Lung microvascular endothelial cell (primary cell): Measurements from ENCODE around the gene HP. TPM values are rescaled to one million over a fixed set of nuclear protein-coding genes. Genes with fewer than 3 reads are reported as not detected.
"Not testable (repeated sequence)": the region's sequence is repeated elsewhere in the genome, so short reads cannot be mapped to it uniquely, and the experiment has no call there.

Source experiments
- DNase-seq, 2 donors: peaks; one replicate each; pipeline versions ENCODE4 v3.0.0 to v3.0.0-alpha.2; 2010; ENCODE audit warnings: low read depth in 2 of 2
- total RNA-seq: library from RNA; depleted of rRNA; stranded (reverse); fragments of >200 nt; gene quantifications from 2 replicates; pipeline ENCODE4 v1.2.1, GENCODE V29; 2014

HP gene
- total RNA-seq, 1 donor from 2014 or later: 0.20 TPM

DNA sequence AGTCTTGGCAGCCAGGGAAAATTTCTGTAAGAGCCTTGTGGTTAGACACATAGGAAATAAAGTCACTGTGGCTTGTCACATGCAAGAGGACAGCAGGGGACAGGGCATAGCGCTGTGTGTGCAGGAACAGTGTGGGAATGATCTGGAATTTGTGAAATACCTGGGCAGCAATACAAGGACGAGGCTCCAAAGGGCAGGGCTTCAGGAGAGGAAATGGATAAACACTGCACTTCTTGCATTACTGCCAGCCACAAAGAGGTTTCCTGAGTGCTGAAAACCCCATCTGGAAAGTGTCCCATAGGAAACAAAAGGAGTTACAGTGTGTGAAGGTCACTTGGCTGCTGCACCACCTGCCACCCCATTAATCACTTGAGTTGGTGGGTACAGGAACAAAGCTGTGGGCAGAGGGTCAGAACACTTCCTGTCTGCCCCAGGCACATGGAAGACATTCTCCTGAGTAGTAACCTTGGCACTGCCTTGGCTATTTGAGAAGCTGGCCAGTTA, 12.1 kb upstream of the HP start:
- peak; percentile 4 to 39 for DNase-seq

DNA sequence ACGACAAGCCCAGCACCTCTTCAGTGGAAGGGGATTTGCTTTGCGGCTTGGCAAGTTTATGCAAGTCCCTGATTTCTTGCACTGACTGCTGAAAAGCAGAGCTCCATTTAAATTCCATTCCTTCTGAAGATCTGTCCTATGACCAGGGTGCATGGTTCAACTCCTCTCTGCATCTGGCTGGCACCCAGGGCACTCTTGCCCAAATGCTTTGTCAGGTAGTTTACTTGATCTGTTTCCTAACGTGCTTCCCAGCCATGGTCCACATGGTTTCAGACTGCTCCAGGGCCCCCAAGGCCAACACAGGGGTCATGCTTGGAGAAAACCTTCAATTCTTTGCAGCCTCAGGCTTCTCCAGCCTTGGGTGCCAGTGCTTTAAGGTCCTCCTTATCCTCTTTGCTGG, 11.2 kb upstream of the HP start:
- no peak for DNase-seq

DNA sequence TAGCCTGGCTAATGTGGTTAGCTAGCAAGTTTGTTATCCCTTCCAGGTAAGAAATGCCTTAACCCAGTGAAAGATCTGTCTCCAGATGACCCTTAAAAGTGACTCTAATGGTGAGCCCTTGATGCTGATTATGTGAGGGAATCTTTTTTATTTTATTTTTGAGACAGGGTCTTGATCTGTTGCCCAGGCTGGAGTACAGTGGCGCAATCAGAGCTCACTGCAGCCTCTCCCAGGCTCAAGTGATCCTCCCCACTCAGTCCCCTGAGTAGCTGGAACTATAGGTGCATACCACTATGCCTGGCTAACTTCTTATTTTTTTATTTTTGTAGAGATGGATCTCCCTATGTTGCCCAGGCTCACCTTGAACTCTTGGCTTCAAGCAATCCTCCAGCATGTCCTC, 10.8 kb upstream of the HP start:
- DNase-seq: no peak

DNA sequence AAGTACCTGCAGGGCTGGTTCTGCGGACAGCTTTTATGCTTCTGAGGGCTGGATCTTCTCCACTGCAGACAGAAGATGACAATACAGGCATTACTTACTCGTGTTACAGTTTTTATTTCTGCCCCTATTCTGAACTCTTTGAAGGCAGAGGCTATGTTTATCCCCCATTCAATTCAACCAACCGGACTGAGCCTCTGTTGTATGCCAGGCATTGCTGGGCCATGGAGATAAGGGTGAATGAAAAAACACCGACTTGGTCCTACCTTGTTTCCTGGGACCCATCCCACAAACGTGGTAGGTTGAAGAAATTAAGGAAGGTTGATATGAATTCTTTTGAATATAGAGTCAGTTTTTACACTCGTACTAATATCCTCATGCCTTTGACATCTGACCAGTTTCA, 10.0 kb upstream of the HP start:
- no peak for DNase-seq

DNA sequence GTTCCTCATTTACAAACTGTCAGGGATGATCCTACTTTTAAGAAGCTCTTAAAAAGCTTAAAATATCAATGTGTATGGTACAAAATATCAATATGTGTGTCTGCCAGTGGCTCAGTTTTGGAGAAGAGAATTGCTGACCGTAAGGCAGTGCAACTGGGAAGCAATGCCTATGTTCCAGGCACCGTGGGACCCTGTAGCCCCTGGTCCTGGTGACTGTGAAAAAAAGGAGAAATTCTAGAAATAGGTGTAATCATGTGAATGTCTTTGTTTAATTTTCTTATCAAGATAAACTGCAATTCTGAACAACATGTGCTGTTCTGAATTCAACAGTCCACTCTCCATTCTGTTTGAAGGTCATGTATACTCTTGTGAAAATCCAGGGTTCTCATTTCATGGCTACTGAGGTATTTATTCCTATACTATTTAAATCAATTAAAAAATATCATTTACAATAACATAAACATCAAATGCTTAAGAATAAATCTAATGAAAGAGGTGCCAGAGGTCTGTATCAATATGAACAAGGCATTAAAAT, 9.4 kb upstream of the HP start:
- DNase-seq: no peak

DNA sequence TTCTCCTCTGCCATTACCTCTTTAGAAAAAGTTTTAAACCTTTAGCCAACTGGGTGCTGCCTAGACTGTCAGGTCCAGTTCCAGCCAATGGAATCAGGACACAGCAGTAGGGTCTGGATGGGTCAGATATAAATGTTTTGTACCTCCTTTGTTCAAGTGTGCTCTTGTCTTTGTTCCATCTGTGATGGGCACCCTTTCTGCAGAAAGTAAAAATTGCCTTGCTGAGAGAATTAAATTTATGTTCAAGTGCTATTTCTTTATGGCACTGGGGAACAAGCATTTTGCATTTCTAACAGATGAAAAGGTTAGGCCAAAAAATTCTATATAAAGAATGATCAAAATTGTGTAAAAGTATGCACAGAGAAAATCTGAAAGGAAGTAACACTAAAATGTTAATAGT, 5.2 kb upstream of the HP start:
- DNase-seq: no peak

DNA sequence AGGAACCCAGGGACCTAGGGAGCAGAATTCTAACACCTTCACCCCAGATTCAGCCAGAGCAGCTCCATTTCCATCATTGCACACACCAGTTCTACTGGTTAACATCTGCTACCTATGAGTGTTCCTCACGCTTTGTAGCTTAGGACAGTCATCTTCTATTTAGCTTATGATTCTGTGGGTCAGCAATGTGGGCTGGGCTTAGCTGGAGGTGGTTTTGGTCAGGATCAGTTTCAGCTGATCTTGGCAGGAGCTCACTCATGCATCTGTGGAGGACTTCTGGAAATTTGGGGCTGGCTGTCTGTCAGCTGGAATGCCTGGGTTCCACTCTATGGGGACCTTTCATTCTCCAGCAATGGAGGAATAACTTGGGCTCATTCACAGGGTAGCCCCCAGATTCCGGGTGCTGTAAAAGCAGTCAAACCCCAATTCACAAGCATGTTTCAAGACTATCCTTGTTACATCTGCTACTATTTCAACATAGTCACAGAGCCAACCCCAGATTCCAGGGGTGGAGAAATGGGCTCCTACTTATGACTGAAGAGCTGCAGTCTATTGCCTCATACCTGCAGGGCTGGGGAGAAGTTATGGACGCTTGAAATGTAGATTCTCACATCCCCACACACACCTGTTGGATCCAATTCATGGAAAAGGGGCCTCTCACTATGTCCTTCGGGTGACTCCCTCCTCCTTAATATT, 3.4 kb upstream of the HP start:
- DNase-seq: no peak

DNA sequence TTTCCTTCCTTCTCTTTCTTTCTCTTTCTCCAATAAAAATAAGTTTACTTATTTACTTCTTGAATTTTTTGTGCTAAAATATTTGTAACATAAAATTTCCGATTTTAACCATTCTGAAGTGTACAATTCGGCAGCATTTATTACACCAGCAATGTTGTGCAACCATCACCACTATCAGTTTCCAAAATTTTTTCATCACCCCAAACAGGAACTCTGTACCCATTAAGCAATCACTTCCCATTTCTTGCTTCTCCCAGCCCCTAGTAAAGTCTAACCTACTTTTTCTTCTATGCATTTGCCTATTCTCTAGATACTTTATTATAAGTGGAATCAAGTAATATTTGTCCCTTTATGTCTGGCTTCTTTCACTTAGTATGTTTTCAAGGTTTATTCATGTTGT, 2.5 kb upstream of the HP start:
- DNase-seq: no peak

DNA sequence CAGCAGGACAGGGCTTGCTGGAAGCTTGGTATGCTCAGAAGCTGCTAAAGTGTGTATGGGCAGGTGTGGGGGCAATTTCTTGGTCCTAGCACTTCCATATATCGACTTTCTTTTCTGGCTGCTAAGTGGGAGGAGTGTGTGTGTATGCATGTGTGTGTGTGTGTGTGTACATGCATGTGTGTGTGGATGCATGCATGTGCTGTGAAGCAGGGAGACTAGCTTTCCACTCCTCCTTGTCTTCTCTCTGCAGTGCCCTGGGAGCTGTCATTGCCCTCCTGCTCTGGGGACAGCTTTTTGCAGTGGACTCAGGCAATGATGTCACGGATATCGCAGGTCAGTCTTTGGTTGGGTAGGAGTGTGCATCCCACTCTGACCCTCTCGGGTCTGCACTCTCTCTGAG, 1.6 kb downstream of the HP start:
- no peak for DNase-seq

DNA sequence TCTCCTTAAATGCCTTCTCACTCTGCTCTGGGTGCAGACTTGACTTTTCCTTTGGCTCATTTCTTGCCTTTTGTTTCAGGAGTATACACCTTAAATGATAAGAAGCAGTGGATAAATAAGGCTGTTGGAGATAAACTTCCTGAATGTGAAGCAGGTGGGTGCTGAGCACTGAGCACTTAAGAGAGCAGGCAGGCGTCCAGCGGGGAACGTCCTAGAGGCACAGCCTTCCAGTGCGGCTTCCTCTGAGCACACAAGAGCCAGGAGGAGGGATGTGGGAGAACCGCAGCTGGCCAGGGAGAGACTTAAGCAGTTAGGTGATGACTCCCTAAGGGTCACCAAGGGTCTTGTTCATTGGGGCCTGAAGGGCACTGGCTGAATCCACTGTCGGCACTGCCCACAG, 3.0 kb downstream of the HP start:
- DNase-seq: not testable (repeated sequence)

DNA sequence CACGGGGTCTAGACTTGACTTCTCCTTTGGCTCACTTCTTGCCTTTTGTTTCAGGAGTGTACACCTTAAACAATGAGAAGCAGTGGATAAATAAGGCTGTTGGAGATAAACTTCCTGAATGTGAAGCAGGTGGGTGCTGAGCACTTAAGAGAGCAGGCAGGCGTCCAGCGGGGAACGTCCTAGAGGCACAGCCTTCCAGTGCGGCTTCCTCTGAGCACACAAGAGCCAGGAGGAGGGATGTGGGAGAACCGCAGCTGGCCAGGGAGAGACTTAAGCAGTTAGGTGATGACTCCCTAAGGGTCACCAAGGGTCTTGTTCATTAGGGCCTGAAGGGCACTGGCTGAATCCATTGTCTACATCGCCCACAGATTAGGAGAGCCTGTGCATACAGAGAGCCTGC, 4.8 kb downstream of the HP start:
- DNase-seq: not testable (repeated sequence)

DNA sequence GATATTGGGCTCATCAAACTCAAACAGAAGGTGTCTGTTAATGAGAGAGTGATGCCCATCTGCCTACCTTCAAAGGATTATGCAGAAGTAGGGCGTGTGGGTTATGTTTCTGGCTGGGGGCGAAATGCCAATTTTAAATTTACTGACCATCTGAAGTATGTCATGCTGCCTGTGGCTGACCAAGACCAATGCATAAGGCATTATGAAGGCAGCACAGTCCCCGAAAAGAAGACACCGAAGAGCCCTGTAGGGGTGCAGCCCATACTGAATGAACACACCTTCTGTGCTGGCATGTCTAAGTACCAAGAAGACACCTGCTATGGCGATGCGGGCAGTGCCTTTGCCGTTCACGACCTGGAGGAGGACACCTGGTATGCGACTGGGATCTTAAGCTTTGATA, 6.1 kb downstream of the HP start:
- no peak for DNase-seq

DNA sequence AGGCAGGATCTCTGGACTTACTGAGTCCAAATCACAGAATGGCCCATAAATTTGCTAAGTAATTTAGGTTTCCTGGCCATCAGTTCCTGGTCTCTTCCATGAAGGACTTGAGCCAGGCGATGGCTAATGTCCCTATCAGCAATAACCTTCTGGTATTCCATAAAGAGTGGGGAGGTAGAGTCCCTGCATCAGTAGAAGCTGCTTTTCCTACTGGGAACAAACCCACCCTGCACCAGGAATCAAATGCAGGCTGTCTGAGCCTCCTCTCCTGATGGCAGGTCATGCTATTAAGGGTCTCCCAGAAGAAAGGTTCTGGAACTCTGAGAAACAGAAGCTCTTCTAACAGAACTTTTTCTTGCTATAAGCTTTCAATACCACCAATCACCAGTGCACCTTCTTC, 7.3 kb downstream of the HP start:
- no peak for DNase-seq

DNA sequence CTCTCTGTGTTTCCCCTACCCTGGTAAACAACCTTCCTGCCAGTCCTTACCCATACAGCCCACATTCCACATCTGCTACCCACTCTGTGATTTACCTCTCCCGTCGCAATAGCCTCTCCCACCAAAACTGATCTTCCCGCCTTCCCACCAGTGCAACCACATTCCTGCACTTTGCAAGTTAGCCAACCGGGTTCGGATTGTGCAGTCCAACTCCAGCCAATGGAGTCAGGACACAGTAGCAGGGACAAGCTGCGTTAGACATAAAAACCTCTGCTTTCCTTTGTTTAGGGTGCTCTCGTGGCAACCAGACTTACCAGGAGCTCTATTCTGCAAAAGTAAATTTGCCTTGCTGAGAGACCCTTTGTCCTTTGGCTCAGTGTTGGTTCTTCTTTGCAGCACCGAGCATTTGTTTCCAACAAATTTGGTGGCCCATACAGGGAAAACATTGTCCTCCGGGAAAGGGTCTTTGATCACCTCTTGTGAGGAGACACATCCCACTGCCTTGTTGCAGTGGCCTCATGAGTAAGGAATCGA, 10.1 kb downstream of the HP start:
- DNase-seq: no peak

DNA sequence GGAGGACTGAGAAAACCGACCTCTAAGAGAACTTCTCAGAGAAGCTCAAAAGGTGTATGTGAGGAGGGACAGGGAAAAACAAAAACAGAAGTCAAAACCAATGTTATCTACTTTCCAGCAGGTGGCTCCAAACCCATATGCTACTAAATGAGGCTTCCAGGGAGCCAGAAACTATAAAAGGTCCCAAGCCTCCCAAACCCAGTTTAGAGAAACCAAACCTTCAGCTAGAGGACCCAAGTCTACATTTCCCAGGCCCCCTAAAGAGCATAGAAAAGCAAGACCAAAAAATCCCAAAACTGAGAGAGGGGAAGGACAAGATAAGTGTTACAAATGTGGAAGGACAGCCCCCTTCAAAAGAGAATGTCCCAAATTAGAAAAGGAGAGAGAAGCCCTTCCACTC, 12.4 kb downstream of the HP start:
- peak; percentile 46 to 69 for DNase-seq

DNA sequence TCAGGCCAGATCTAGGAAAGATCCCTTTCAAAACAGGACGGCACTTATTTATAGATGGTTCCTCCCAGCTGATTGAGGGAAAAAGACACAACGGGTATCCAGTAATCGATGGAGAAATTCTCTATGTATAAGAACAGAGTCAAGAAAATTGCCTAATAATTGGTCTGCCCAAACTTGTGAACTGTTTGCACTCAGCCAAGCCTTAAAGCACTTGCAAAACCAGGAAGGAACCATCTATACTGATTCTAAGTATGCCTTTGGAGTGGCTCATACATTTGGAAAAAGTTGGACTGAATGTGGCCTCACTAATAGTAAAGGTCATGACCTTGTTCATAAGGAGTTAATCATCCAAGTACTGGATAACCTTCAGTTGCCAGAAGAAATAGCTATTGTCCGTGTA, 14.6 kb downstream of the HP start:
- no peak for DNase-seq

DNA sequence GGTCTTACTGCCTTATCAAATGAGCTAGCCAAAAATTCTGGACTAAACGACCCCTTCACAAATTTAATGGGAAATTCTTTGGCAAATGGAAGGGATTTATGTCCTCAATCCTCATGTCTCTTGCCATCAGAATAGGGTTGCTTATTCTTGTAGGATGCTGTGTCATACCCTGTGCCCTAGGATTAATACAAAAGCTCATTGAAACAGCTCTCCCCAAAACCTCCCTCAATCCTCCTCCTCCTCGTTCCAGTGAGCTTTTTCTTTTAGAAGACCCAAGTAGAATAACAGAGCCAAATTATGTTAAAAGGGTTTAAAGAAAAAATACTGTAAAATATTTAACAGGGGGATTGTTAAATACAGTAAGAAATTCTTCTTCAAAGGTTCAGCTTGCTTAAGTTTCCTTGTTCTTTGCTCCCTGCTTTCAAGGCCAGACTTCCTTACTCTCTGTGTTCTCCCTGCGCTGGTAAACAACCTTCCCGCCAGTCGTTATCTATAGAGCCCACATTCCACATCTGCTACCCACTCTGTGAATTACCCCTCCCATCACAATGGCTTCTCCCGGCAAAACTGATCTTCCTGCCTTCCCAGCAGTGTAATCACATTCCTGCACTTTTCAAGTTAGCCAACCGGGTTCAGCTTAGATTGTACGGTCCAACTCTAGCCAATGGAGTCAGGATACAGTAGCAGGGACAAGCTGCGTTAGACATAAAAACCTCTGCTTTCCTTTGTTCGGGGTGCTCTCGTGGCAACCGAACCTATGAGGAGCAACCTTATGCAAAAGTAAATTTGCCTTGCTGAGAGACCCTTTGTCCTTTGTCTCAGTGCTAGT, 18.4 kb downstream of the HP start:
- no peak for DNase-seq

DNA sequence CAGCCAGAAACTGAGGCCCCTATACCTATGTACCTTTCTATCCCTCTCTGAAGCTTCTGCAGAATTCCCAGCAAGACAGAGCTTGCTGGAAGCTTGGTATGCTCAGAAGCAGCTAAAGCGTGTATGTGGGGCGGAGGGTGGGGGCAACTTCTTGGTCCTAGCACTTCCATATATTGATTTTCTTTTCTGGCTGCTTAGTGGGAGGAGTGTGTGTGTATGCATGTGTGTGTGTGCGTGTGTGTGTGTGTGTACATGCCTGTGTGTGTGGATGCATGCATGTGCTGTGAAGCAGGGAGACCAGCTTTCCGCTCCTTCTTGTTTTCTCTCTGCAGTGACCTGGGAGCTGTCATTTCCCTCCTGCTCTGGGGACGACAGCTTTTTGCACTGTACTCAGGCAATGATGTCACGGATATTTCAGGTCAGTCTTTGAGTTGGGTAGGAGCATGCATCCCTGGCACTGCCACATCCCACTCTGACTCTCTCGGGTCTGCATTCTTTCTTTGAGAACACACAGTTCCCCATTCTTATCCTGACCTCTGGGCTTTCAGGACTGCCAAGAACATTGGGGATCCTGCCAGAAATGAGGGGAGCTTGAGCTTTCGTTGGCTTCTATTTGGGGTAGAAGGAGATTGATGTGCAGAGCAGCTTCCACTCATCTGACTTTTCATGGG, 19.4 kb downstream of the HP start:
- no peak for DNase-seq

DNA sequence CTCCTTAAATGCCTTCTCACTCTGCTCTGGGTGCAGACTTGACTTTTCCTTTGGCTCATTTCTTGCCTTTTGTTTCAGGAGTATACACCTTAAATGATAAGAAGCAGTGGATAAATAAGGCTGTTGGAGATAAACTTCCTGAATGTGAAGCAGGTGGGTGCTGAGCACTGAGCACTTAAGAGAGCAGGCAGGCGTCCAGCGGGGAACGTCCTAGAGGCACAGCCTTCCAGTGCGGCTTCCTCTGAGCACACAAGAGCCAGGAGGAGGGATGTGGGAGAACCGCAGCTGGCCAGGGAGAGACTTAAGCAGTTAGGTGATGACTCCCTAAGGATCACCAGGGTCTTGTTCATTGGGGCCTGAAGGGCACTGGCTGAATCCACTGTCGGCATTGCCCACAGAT, 20.8 kb downstream of the HP start:
- not testable (repeated sequence) for DNase-seq

DNA sequence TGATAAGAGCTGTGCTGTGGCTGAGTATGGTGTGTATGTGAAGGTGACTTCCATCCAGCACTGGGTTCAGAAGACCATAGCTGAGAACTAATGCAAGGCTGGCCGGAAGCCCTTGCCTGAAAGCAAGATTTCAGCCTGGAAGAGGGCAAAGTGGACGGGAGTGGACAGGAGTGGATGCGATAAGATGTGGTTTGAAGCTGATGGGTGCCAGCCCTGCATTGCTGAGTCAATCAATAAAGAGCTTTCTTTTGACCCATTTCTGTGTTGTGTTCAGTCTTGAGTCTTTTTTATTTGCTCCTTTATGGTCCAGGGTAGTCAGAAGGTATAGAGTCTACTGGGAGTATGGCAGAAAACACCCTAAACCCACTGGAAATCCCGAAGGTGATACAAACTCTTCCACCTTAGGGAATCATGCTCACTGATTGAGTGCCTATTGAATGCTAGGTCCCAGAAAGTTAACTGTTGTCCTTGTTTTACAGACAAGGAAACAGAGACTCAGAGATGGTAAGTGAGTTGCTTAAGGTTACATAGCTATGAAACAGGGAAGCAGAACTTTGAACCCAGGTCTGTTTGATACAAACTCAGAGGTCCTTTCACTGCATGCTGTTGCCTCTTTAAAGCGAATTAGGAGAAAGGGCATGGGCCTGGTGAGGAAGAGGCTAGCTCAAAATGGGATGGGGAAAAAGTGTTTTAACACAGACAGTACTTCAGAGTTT, 22.8 kb downstream of the HP start:
- DNase-seq: not testable (repeated sequence)

DNA sequence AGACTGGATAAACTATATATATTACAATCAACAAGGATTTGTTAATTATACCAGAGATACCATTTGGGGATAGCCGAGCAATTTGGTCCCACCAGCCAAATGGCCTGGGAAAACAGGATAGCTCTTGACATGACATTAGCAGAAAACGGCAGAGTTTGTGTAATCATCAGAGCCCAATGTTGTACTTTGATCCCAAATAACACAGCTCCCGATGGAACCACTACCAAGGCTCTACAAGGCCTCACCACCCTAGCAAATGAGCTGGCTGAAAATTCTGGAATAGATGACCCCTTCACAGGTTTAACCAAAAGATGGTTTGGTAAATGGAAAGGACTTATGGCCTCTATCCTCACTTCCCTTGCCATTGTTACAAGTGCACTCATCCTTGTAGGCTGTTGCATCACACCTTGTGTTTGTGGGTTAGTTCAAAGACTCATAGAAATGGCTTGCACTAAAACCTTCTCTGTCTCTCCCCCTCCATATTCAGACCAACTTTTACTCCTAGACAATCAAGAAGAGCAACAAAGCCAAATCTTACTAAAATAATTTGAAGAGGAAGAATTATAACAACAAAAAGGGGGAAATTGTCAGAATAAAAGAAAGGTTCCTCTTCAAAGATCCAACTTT, 29.6 kb downstream of the HP start:
- no peak for DNase-seq
